Stimulated activated CD4-positive, alpha-beta T cell treated with anti-CD3 and anti-CD28 coated beads, Interleukin-12 subunit alpha, Interleukin-12 subunit beta, amount 100 ng/mL, for 24 hours (primary cell): Measurements from ENCODE around the gene DNAJA1.
A peak's percentile ranks its signal among the peaks of the same experiment; 100 is the strongest.

Experiments
- DNase-seq, 2 experiments: peaks; one replicate each; pipeline ENCODE4 v3.0.0-alpha.2; 2020; ENCODE audit warnings: low read depth in 2 of 2

DNAJA1 gene

DNA sequence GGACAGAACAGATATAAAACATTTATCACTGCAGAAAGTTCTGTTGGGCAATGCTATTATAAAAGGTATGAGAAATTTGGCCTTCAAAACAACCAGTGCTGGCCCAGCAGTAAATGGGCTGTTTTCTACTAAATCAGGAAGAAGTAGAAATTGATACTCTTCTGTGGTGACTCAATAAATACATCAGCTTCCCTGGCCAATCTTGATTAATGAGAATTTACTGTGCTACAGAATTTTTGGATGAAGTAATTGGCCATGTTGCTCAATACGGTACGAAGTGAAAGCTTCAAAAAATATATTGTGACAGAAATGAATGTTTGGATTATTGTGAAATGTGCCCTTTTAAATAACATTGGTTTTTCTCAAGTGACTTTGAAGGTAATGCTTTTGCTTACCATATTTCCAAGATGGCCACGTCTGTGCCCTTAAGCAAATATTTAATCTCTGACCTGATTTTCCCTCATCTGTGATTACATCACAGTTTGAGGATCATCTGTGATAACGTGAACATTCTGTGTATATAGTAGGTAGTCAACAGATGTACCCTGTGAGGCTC, 4.2 kb downstream of the DNAJA1 start:
- DNase-seq: no peak

DNA sequence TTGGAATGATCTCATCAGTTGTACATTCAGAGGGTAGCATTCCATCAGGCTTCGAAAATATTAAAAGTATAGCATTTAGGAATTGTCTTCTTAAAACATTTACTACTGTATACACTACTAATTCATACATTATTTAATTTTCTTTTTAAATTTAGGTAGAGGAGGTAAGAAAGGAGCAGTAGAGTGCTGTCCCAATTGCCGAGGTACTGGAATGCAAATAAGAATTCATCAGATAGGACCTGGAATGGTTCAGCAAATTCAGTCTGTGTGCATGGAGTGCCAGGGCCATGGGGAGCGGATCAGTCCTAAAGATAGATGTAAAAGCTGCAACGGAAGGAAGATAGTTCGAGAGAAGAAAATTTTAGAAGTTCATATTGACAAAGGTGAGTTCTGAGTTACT, 5.2 kb downstream of the DNAJA1 start:
- DNase-seq: no peak

DNA sequence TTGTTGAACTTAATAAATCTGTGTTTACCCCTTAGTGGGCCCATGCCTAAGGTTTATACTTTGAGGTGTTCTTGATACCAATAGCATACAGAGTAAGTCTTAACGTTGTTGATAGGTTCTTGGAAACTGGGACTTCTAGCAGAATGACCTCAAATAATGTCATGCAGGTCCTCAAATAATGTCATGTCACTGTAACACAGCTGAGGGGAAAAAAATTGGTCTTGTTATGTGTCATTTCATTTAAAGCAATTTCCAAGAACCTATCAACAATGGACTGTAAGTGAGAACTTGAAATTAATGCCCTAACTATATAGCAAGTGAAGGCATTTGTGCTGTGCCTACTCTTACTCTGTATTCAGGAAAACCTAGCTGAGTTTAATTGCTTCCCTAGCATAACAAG, 7.2 kb downstream of the DNAJA1 start:
- DNase-seq: no peak

DNA sequence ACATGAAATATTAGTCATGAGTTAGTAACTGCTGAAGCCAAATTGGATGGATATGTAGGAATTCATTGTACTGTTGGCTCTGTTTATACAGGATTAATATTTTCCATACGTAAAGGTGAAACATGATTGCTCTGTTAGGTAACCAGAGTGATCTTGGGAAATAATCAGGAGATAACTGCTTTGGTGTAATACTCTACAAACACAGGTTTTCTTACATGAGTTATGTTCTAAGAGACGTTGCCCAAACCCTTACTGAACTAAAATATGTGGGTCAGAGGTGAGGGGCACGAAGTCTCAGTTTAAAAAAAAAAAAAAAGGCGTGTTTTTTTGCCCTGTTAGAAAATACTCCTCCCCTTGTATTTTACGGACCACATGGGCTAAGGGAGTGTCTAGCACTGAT, 7.8 kb downstream of the DNAJA1 start:
- no peak for DNase-seq

- DNase-seq: no peak
Observed at GRCh38 chr9:33040792-33041431, 15.8 kb downstream of the DNAJA1 start.

GRCh38 chr9:33041432-33042188, 16.5 kb downstream of the DNAJA1 start:
- DNase-seq: no peak

GRCh38 chr9:33042473-33042872, 17.4 kb downstream of the DNAJA1 start:
- no peak for DNase-seq

DNA sequence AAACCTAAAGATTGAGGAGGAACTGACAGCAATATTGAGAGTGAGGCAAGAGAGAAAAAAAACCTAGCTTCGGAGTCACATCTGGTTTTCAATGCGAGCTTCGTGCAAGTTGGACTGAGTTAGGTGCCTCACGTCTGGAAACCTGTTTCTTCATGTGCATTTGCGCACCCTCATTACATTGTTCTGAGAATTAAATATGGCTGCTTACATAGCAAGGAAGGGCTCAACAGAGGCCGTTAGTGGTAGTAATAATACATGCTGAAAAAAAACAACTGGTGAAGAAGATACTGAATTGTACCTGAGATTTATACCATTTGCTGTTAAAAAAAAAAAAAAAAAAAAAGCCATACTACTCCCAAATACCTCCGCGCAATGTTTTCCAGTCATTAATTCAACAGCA, 18.6 kb downstream of the DNAJA1 start:
- DNase-seq: no peak

DNA sequence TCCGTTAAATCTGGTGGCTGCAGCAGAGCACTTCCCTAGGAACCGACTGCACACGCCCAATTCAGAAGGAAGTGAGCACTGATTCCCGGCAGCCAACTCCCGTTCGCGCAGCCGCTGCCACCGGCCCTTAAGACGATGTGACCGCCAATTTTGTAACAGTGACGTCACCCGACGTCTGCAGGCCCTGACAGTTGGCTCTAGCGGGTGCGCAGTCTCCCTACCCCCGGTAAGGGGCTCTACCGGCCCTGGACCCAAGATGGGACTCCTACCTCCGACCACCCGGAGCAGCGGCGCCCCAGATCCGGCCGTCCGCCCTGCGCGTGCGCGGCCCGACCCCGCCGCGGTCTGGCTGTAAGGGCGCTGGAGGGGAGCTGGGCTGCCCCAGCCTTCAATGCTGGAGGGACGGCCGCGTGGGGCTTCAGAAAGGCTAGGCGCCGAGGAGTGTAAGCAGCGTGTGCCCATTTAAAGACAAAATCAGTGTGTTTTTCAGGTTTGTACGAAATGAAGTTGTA, 19.1 kb downstream of the DNAJA1 start:
- DNase-seq: peak; percentile 27 to 49

GRCh38 chr9:33044677-33045282, 19.7 kb downstream of the DNAJA1 start:
- no peak for DNase-seq

- DNase-seq: no peak
Observed at GRCh38 chr9:33046061-33046460, 21.0 kb downstream of the DNAJA1 start.

- DNase-seq: no peak
Observed at GRCh38 chr9:33048054-33048465, 23.0 kb downstream of the DNAJA1 start.

DNA sequence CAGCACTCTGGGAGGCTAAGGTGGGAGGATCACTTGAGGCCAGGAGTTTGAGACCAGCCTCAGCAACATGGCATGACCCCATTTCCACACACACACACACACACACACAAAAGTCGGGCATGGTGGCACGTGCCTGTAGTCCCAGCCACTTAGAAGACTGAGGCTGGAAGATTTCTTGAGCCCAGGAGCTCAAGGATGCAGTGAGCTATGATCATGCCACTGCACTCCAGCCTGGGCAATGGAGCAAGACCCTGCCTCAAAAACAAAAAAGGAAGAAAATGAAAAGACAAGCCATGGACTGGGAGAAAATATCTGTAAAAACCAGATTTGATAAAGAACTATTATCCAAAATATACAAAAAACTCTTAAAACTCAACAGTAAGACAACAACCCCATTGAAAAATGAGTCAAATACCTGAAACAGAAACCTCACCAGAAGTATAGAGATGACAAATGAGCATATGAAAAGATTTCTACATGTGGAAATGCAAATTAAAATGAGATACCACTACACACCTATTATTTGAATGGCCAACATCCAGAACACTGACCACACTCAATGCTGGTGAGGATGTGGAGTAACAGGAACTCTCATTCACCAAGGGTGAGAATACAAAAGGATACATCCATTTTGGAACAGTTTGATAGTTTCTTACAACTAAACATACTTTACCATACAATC, 24.7 kb downstream of the DNAJA1 start:
- no peak for DNase-seq

GRCh38 chr9:33051144-33051543, 26.1 kb downstream of the DNAJA1 start:
- no peak for DNase-seq

DNA sequence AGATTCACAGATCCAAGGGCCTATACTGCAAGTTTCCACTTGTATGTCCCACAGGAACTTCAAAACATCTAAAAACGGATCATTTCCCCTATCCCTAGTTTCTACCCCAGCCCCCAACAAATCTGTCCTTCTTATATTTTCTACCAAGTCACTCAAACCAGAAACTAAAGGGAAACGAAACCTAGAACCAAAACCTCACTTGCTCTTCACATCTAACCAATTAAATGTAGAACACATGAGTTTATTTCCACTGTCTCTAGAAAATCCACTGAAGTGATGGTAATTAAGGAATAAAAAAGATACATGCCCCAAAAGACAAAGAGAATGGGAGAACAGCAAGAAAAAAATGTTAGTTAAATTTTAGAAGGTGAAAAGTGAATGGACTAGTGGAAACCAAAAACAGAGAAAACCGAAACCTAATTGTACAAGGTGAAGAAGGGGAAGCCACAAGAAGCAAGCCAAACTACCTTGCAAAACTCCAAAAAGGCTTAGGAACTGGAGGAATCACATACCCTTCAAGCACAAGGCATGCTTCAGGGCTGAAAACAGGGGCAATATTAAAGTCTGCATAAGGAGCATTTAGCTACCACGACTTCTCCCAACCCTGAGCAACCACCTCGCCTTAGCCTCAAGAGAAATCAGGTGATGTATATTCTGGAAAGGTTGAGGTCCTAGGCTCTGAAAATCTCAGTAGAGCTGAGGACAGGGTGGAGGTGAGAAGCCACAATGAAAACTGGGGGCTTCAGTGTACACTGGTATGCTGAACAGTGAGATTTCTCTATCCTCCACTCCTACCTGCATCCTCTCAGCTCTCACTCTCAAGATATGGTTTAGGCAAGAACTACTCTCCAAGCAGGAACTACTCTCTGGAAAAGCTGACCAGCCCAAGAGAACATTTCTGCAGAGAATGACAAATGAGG, 40.3 kb downstream of the DNAJA1 start:
- DNase-seq: no peak

DNA sequence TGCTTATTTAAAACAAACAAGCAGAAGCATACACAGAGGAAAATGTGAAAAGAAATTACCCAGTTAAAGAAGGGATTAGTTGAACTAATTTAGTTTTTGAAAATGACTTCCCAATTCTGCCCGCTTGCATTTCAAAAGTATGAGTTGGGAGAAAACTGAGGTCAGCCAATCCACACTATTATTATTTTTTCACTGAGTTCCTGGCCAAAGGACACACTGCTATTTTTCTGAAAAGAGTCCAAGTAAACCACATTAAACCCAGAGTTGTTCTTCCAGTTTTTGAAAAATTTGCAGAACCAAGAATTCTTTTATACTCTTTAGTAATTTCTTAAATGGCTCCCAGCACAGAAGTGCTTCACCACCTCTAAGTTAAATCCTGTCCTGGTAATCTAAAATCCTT, 43.9 kb downstream of the DNAJA1 start:
- no peak for DNase-seq

GRCh38 chr9:33076046-33077004, 51.3 kb downstream of the DNAJA1 start, which contains the start of gene SMU1:
Gene SMU1, minus strand, starts transcription at chr9:33076674. Its CDS starts 66 bp downstream, at chr9:33076608.
- peak; percentile 88 to 92 for DNase-seq

DNA sequence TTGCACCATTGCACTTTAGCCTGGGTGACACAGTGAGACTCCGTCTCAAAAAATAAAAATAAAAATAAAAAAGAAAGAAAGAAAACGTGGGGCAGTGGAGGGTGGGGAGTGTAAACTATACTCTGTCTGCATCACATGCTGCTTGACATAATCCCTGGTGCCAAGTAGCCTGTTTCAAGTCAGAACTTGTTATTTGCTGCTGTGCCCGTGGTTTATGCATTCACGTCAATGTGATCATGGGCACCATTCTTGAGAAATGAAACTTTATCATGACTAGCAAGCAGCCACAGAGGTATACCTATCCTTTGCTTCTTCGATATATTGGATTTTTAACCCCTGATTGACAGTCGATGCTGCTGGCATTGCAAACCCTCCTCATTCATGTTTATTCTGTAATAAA, 55.5 kb downstream of the DNAJA1 start:
- DNase-seq: no peak

- peak in 1 of 2 experiments; percentile 36 for DNase-seq
Observed at GRCh38 chr9:33081128-33081851, 56.2 kb downstream of the DNAJA1 start.
